HG03095 (cell line): Measurements from ENCODE around the gene PLOD1.

Experiments used
- ATAC-seq: cut with Tn5 transposase; IDR thresholded peaks from one replicate; pipeline ENCODE4 v1.9.1; 2021; ENCODE audit warnings: moderate library complexity; ENCODE audit not compliant: unreplicated experiment

PLOD1 gene

DNA sequence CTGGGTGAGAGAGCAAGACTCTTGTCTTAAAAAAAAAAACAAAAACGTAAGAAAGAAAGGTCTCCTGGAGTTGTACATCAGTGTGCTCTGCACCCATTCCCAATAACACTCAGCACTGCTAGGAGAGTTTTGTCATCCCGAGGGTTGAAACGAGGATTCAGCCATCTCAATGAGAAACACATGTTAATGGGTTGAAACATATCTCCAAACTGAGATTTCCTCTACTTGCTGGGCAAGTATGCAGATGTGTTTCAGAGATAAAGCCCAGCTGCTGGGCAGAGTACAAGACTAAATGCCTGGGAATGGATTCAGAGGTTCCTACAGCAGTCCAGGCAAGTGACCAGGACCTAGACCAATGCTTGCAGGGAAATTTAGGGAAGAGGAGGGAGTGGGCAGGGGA, 43.1 kb downstream of the PLOD1 start:
- no peak for ATAC-seq

DNA sequence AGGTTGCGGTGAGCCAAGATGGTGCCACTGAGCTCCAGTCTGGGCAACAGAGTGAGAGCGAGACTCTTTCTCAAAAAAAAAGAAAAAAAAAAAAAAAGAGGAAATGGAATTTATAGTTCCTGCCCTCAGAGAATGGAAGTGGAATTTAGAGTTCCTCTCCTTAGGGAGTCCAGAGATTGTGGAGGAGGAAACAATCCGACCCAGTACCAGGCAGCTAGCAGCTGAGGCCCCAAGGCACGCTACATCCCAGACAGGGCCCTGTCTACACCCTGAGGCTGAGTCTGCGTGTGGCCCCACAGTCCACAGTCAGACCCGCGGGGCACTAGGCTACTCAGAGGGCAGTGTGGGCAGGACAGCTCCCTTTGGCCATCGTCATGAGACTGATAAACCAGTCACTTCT, 43.8 kb downstream of the PLOD1 start:
- ATAC-seq: no peak

- no peak for ATAC-seq
These were observed 44.7 kb downstream of the PLOD1 start for GRCh38 chr1:11979028-11979850.

GRCh38 chr1:11979851-11980675, 45.5 kb downstream of the PLOD1 start, which contains the start of gene MFN2:
TSS of gene MFN2 (plus strand) at chr1:11980444. CDS start at chr1:11989169, 8,725 bp downstream.
- peak; percentile 86 for ATAC-seq

DNA sequence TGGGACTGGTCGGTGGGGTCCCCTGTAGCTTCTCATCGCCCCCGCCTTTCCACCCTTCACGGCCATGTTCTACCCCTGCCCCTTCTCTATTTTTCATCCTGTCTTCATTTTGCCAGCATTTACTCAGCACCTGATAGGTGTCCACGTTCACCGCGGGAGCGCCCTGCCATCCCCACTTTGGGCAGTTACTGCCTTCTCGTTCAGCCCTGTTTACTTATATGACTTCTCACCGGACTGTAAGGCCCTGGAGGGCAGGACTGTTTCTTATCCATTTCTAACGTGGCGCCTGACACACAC, 46.1 kb downstream of the PLOD1 start:
- no peak for ATAC-seq

GRCh38 chr1:11981378-11982009, 47.0 kb downstream of the PLOD1 start:
- no peak for ATAC-seq

DNA sequence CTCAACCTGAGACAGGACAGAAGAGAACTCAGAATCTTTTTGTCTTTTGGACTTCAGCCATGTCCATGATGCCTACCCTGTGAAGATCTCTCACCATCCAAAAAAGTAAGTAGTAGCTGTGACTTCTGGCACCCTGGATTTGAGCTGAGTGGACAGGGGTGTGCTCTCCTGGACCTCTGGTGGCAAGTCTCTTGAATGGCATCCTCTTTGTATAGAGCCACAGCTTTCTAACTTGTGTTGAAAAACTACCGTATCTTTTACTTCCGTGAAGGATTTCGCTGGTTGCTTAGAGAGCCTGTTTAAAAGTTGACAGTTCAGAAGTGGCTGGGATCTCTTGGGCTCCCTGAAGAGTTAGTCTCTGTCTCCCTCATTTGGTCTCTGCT, 47.5 kb downstream of the PLOD1 start:
- no peak for ATAC-seq

- no peak for ATAC-seq
These were observed 49.6 kb downstream of the PLOD1 start for GRCh38 chr1:11984121-11984520.

DNA sequence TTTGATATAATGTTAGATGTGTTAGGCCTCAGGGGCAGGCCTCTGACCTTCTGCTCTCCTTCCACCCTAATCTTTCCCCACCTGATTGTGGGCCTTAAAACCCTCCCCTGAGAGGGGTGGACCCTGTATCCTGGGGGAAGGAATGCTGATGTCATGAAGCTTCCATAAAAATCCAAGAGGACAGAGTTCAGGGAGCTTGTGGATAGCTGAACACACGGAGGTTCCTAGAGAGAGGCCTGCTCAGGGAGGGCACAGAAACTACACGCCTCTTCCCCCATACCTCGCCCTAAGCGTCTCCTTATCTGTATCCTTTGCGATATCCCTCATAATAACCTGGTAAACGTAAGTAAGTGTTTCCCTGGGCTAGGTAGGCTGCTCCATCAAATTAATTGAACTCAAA, 50.1 kb downstream of the PLOD1 start:
- ATAC-seq: no peak

DNA sequence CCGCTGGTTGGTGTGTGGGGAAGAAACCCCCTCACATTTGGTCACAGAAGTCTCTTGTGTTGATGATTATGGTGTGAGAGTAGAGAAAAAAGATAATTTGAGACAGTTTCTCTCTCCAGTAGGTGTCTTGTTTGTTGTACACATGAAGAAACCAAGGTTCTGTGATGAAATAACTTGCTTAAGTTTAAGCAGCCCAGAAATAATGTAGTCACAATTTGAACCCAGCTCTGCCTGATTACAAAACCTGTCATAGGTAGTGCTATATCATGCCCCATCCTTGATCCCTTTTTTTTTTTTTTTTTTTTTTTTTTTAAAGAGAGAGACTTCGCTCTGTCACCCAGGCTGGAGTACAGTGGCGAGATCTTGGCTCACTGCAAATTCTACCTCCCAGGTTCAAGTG, 50.7 kb downstream of the PLOD1 start:
- ATAC-seq: no peak

DNA sequence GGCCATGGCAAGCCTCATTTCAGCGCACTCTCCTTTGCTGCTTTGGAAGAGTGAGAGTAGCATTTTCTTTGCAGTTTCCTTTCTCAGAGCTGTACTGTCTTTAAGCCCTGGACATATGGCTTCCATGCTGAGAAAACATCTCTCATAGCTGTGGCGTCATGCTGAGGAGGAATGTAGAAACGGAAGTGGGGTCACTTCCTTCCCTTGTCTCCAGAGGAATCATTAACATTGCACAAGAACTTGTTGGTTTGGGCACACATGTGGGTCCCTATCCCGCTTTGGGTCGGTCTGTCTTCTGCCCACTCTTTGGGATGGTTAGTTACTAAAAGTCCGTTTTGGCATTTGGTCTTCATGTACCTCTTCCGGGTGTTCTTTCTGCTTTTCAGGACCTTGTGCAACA, 51.3 kb downstream of the PLOD1 start:
- no peak for ATAC-seq

DNA sequence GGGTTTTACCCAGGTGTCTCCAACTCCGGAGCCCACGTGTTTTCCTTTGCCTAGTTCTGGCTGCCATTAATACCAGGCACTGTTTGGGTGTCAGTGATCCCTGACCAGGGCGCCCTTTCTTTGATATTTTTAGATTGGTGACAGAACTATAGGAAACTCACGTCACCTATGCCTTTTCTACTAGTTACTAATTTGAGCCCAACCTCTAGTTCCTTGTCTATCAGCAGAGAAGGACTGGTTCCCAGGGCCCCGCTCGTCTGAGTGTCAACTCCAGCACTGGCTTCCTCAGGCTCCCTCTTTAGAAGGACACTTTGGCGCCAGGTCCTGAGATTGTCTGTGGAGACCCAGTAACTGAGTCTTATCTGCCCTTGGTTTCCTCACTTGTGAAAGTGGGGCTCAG, 55.2 kb downstream of the PLOD1 start:
- no peak for ATAC-seq

DNA sequence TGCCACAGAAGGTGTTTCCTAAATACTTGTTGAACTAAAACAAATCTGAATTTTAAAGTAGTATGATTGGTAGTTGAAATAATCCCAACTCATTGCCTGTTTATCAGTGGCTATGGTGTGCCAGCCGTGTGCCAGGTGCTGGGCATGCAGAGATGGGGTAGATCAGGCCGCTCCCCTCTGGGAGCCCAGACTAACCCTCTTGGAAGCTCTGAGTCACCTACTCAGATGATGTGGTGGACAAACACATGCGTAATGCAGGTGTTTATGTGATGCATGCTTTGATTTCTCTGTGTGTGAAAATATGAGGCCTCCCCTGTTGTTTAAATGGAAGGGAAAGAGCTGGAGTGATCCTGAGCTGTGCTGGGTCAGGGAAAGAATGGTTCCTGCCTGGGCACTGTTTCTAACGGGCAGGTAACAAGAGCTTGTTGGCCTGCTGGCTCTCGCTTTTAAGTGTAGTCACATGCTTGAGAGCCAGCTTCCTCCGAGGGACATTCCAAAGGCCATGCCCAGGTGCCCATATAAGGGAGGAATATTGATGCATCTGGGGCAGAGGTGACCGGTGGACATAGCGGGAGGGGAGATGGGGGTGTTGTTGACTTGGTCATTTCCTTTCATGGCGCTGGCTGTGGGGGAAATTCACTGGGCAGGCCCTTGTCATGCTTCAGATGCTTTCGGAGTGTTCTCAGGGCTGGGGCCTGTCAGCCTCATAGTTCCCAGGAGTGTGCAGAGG, 56.0 kb downstream of the PLOD1 start:
- ATAC-seq: no peak

DNA sequence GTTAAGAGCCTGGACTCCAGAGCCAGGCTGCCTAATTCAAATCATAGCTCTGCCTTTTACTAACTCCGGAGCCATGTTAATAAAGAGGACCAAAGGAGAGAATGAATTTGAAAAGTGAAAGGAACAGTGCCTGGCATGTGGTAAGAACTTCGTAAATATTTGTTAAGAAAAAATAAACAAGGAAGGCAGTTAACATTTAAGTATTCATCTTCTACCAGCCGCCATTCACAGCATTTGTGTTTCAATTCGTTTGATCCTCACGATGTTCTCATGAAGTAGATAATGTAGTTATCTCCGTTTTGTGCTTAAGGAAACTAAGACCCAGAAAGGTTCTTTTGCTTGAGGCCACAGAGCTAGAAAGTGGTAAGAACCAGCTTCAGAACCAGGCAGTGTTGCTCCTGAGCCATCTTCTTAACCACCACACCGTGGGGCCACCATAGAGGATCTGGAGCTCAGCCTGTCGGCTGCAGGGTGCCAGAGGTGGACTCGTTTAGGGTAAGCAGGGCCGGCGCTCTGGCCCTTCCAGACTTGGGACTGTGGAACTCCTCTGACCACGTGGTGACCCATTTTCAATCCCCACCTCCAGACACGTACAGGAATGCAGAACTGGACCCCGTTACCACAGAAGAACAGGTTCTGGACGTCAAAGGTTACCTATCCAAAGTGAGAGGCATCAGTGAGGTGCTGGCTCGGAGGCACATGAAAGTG, 57.6 kb downstream of the PLOD1 start:
- ATAC-seq: no peak

DNA sequence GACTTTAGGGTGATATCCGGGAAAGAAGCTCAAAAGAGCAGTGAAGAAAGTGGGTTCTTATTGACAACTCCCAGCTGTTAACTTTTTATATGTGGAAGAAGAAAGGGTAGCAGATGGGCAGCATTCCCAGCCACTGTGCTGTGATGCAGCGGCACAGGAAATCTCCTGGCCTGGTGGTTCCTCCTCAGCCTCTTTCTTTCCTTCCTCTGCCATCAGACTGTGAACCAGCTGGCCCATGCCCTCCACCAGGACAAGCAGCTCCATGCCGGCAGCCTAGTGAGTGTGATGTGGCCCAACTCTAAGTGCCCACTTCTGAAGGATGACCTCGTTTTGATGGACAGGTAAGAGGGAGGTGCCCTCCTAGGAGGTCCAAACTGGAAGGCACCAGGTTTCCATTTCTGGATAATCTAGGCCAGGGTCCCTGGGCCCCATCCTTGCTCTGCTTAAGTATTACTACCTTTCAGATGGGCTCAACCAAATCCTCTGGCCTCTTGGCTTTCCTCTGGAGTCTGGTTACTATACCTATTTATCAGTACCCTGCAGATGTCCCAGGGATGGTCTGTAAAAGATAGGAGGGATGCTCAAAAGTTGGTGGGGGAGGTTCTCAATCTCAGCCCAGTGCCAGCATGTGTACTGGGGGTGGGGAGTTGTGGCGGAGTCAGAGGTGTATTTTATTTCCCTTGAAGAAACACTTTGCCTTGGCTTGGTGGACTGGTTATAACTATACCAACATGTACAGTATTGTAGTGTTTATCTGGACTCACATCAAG, 62.7 kb downstream of the PLOD1 start:
- no peak for ATAC-seq

GRCh38 chr1:11998636-11999035, 64.1 kb downstream of the PLOD1 start:
- no peak for ATAC-seq

DNA sequence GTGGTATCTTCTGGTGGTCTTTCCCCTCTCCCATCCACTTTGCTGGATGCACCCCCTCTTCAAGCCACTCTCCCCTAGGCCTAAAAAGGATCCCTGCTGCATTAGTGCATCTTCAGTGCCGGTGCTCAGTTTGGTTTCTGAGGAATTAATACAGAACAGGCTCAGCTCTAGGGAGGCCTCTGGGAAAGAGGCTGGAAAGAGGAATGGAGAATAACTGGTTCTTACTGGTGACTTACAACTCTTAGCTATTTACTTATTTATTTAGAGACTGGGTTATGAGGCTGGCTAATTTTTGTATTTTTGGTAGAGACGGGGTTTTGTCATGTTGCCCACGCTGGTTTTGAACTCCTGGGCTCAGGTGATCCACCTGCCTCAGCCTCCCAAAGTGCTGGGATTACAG, 64.7 kb downstream of the PLOD1 start:
- ATAC-seq: no peak

- ATAC-seq: no peak
These were observed 66.9 kb downstream of the PLOD1 start for GRCh38 chr1:12001249-12001917.

DNA sequence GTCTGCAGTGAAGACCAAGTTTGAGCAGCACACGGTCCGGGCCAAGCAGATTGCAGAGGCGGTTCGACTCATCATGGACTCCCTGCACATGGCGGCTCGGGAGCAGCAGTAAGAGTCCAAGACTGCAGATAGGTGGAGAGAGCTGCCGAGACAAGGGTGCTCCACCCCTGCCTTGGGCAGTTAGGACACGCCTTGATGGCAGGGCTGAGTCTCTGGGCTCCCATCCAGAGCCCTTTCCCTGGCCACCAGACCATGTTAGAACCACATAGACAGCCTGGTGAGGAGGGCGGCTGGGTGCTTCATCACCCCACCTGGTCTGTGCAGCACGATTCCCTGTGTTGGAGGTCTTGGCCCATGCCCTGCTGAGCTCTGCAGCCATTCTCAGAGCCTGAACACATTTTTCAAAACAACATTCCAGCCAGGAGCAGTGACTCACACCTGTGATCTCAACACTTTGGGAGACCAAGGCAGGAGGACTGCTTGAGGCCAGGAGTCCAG, 67.5 kb downstream of the PLOD1 start:
- no peak for ATAC-seq
